GM10266 (cell line): ENCODE measurements around the gene SH2B3.
"Not testable (repeated sequence)": the region's sequence is repeated elsewhere in the genome, so short reads cannot be mapped to it uniquely, and the experiment has no call there.

Source experiments
- DNase-seq: peaks from one replicate; pipeline ENCODE4 v3.0.0; 2012; ENCODE audit errors: extremely low spot score
- CTCF ChIP-seq: IDR thresholded peaks from 2 replicates; pipeline ENCODE4 v1.5.1; 2012; ENCODE audit warnings: mild to moderate bottlenecking, low read depth; ENCODE audit not compliant: control insufficient read depth, insufficient read depth; ENCODE audit errors: missing control alignments

SH2B3 gene

GRCh38 chr12:111482462-111482861, 76.7 kb downstream of the SH2B3 start:
- no peak for DNase-seq
- TF ChIP-seq CTCF: no peak

GRCh38 chr12:111488271-111488670, 82.5 kb downstream of the SH2B3 start:
- no peak for TF ChIP-seq CTCF

GRCh38 chr12:111488798-111489197, 83.1 kb downstream of the SH2B3 start:
- no peak for DNase-seq
- no peak for TF ChIP-seq CTCF

More at GRCh38 chr12:111488271-111488670, 82.5 kb downstream of the SH2B3 start:
- no peak for DNase-seq

- not testable (repeated sequence) for DNase-seq
Measured at GRCh38 chr12:111492979-111493378, 87.3 kb downstream of the SH2B3 start.

- no peak for TF ChIP-seq CTCF
- DNase-seq: no peak
Measured at GRCh38 chr12:111494676-111495075, 89.0 kb downstream of the SH2B3 start.
